ENCODE data around the gene DNMBP.
A peak's percentile ranks its signal among the peaks of the same experiment; 100 is the strongest.
"Not testable (repeated sequence)": the region's sequence is repeated elsewhere in the genome, so short reads cannot be mapped to it uniquely, and the experiment has no call there.

Gene DNMBP

GRCh38 chr10:99859585-99859984 lies 150.2 kb downstream of the DNMBP start:
- DNase-seq (ENCODE audit: low read depth) = no peak

- no peak for DNase-seq (ENCODE audit: low read depth)
These were observed 150.9 kb downstream of the DNMBP start for GRCh38 chr10:99858849-99859248.

GRCh38 chr10:99855479-99856071 lies 154.2 kb downstream of the DNMBP start:
- no peak for DNase-seq (ENCODE audit: low read depth)

- DNase-seq (ENCODE audit: low read depth) = peak; percentile 67
These were observed 154.9 kb downstream of the DNMBP start for GRCh38 chr10:99854860-99855259.

- DNase-seq (ENCODE audit: low read depth) = no peak
These were observed 156.1 kb downstream of the DNMBP start for GRCh38 chr10:99853655-99854054.

- DNase-seq (ENCODE audit: low read depth) = no peak
These were observed 157.1 kb downstream of the DNMBP start for GRCh38 chr10:99852481-99853213.

- DNase-seq (ENCODE audit: low read depth) = no peak
These were observed 157.9 kb downstream of the DNMBP start for GRCh38 chr10:99851825-99852224.

- DNase-seq (ENCODE audit: low read depth) = no peak
These were observed 158.9 kb downstream of the DNMBP start for GRCh38 chr10:99850767-99851340.

- no peak for DNase-seq (ENCODE audit: low read depth)
These were observed 159.6 kb downstream of the DNMBP start for GRCh38 chr10:99850021-99850766.

GRCh38 chr10:99849536-99849935 lies 160.2 kb downstream of the DNMBP start:
- no peak for DNase-seq (ENCODE audit: low read depth)

GRCh38 chr10:99849057-99849456 lies 160.7 kb downstream of the DNMBP start:
- DNase-seq (ENCODE audit: low read depth) = no peak

- DNase-seq (ENCODE audit: low read depth) = peak; percentile 92
These were observed 163.8 kb downstream of the DNMBP start for GRCh38 chr10:99845837-99846382.

GRCh38 chr10:99844433-99844955 lies 165.3 kb downstream of the DNMBP start:
- DNase-seq (ENCODE audit: low read depth) = no peak

- DNase-seq (ENCODE audit: low read depth) = peak; percentile 78
These were observed 166.4 kb downstream of the DNMBP start for GRCh38 chr10:99843310-99843709.

- DNase-seq (ENCODE audit: low read depth) = no peak
These were observed 168.0 kb downstream of the DNMBP start for GRCh38 chr10:99841746-99842145.

- DNase-seq (ENCODE audit: low read depth) = not testable (repeated sequence)
These were observed 168.9 kb downstream of the DNMBP start for GRCh38 chr10:99840859-99841258.

- DNase-seq (ENCODE audit: low read depth) = no peak
These were observed 173.0 kb downstream of the DNMBP start for GRCh38 chr10:99836711-99837110.

- DNase-seq (ENCODE audit: low read depth) = no peak
These were observed 173.8 kb downstream of the DNMBP start for GRCh38 chr10:99835947-99836346.

- peak; percentile 69 for DNase-seq (ENCODE audit: low read depth)
These were observed 175.3 kb downstream of the DNMBP start for GRCh38 chr10:99834410-99834809.

- DNase-seq (ENCODE audit: low read depth) = no peak
These were observed 177.3 kb downstream of the DNMBP start for GRCh38 chr10:99832439-99832838.

- no peak for DNase-seq (ENCODE audit: low read depth)
These were observed 181.3 kb downstream of the DNMBP start for GRCh38 chr10:99828464-99828863.

GRCh38 chr10:99827936-99828335 lies 181.8 kb downstream of the DNMBP start:
- DNase-seq (ENCODE audit: low read depth) = no peak
